Prostate gland (tissue), 2 donors: ENCODE data around the gene CDK16.

ENCODE experiments used
- CTCF ChIP-seq, 4 experiments: fragments of 200-600 bp in 2 of 4; fragments of 450-650 bp in 2 of 4; sonication (generic) in 2 of 4; IDR thresholded peaks; 1 replicate in 3 of 4; 2 replicates in 1 of 4; pipeline ENCODE4 v1.5.1; 2016 to 2019; ENCODE audit warnings: antibody characterized with exemption in 4 of 4, mild to moderate bottlenecking in 2 of 4, moderate library complexity in 2 of 4
- POLR2A ChIP-seq: fragments of 450-650 bp; IDR thresholded peaks from one replicate; pipeline ENCODE4 v1.6.1; 2016; ENCODE audit warnings: antibody characterized with exemption, mild to moderate bottlenecking
- POLR2AphosphoS5 ChIP-seq: sonication (generic); formaldehyde crosslinking; IDR thresholded peaks from one replicate; pipeline ENCODE4 v1.6.1; 2017; ENCODE audit warnings: antibody characterized with exemption

- TF ChIP-seq POLR2A (no peak), CTCF (IDR thresholded peaks at IDR 0.05) (no peak), POLR2AphosphoS5 (no peak)
These were observed 11.8 kb downstream of the CDK16 start for GRCh38 chrX:47230136-47230868.
